Measurements from ENCODE around the gene OR11G2.
"Not testable (repeated sequence)": the region's sequence is repeated elsewhere in the genome, so short reads cannot be mapped to it uniquely, and the experiment has no call there.

Gene OR11G2

DNA sequence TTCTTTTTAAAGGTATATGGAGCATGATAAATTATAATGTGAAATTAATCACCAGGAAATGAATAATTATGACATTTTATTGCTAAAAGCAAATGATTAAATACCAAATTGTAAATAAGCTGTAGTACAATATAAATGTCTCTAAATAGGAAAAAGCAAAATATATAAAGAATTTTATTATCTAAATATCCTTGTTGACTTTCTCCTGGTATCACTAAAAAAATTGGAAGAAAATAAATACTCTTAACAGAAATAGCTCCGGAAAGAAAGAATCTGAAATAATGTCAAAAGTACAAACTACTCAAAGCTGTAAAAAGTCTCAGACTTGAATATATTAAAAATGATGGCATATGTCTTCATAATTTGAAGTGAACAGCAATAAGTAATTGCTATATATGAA lies 38.0 kb downstream of the OR11G2 start, which contains the start of gene OR11H7:
TSS of gene OR11H7 (plus strand) at position 301 of the 400 bp plus-strand sequence.
- DNase-seq (ENCODE audit: low spot score), result no peak

DNA sequence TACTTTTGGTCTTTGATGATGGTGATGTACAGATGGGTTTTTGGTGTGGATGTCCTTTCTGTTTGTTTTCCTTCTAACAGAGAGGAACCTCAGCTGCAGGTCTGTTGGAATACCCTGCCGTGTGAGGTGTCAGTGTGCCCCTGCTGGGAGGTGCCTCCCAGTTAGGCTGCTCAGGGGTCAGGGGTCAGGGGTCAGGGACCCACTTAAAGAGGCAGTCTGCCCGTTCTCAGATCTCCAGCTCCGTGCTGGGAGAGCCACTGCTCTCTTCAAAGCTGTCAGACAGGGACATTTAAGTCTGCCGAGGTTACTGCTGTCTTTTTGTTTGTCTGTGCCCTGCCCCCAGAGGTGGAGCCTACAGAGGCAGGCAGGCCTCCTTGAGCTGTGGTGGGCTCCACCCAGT lies 44.7 kb downstream of the OR11G2 start:
- DNase-seq (ENCODE audit: low spot score), result not testable (repeated sequence)

DNA sequence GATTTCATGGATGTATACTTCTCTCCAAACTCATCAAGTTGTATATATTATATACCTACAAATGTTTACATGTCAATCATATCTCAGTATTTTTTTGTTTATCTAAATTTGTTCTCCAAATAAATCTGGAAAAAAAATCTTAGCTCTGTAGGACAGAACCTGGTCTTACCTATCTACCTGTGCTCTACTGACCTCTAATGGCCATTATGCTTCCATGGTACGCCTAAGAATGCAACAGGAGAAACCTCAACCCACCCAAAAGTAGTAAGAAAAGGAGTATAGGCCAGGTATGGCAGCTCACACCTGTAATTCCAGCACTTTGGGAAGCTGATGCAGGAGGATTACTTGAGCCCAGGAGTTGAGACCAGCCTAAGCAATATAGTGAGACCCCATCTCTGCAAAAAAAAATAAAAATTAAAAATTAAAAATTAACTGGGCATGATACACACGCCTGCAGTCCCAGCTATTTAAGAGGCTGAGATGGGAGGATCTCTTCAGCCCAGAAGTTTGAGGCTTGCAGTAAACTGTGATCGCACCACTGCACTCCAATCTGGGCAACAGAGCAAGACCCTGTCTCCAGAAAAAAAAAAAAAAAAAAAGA lies 57.0 kb downstream of the OR11G2 start:
- DNase-seq (ENCODE audit: low spot score), result no peak
